Right lobe of liver (tissue), 6 donors: Measurements from ENCODE around the gene CD300C. TPM values are rescaled to one million over a fixed set of nuclear protein-coding genes. Genes with fewer than 3 reads are reported as not detected.
A peak's percentile ranks its signal among the peaks of the same experiment; 100 is the strongest.

Experiments
- ATAC-seq, 4 donors: fragments of 200-7000 bp; cut with Tn5 transposase; one replicate each; pipeline ENCODE4 v1.9.1; 2020; ENCODE audit warnings: mild to moderate bottlenecking in 4 of 4, moderate library complexity in 4 of 4
- DNase-seq, 3 donors: peaks; one replicate each; pipeline ENCODE4 v3.0.0-alpha.2; 2020
- H3K27ac ChIP-seq, 3 donors: fragments of 200-600 bp; one replicate each; pipeline ENCODE4 v1.8.0; 2022
- H3K27me3 ChIP-seq, 2 donors: fragments of 200-600 bp; one replicate each; pipeline ENCODE4 v1.8.0; 2022
- H3K36me3 ChIP-seq, 4 donors: fragments of 200-600 bp; sonication (generic) in 1 of 4; one replicate each; pipeline versions ENCODE4 v1.5.1 to v1.8.0; 2017 to 2022; ENCODE audit warnings: control low read depth in 1 of 4
- H3K4me1 ChIP-seq, 4 donors: fragments of 200-600 bp; sonication (generic) in 1 of 4; one replicate each; pipeline versions ENCODE4 v1.5.1 to v1.8.0; 2017 to 2022; ENCODE audit warnings: control low read depth in 1 of 4
- H3K4me3 ChIP-seq, 3 donors: fragments of 200-600 bp; one replicate each; pipeline ENCODE4 v1.8.0; 2022
- H3K9me3 ChIP-seq, 4 donors: fragments of 200-600 bp; sonication (generic) in 1 of 4; one replicate each; pipeline versions ENCODE4 v1.5.1 to v1.8.0; 2017 to 2022; ENCODE audit warnings: control low read depth in 1 of 4
- POLR2A ChIP-seq: fragments of 450-650 bp; IDR thresholded peaks from one replicate; pipeline ENCODE4 v1.6.1; 2017; ENCODE audit warnings: antibody characterized with exemption, mild to moderate bottlenecking
- WGBS: methylation state at CpG from one replicate; pipeline ENCODE4 v1.1.6; 2018; ENCODE audit warnings: low coverage, low lambda C conversion rate; ENCODE audit not compliant: insufficient coverage; ENCODE audit errors: missing lambda C conversion rate; 5-methylcytosine and 5-hydroxymethylcytosine counted together
- intact Hi-C, 2 donors: fragments of 100-400 bp; cut with DNase I; formaldehyde crosslinking; loops; one replicate each; pipeline versions ENCODE4 v1.11.2 to v1.14.1; 2022
- total RNA-seq, 6 experiments: library from RNA; depleted of rRNA in 2 of 6; stranded (reverse); fragments of >200 nt in 2 of 6; fragmentation: NEBNext Ultra II Directional in 3 of 6; extraction: Animal tissue kit (Norgen Biotek cat#: 25700) in 3 of 6; gene quantifications; one replicate each; pipeline versions ENCODE4 v1.1.0 to v1.2.4, GENCODE V29; 2016 to 2023
- TF ChIP-seq, protein P1 (sequence below), 4 donors: fragments of 200-600 bp in 3 of 4; fragments of 450-650 bp in 1 of 4; IDR thresholded peaks; one replicate each; pipeline versions ENCODE4 v1.5.1 to v1.8.0; 2016 to 2022; ENCODE audit warnings: antibody characterized with exemption in 4 of 4, mild to moderate bottlenecking in 2 of 4
- donor health status: DM: no; HTN: yes; CAD: no.
- donor health status: DM: no; HTN: no; CAD: no.
- donor health status: DM: no; HTN: no; CAD: no.
- donor health status: DM: no; HTN: yes; CAD: no.
- donor health status: DM: no; HTN: yes; CAD: no.

CD300C gene
- total RNA-seq, 6 experiments from 2014 or later: 0.22 to 2.7 (median 0.41) TPM

DNA sequence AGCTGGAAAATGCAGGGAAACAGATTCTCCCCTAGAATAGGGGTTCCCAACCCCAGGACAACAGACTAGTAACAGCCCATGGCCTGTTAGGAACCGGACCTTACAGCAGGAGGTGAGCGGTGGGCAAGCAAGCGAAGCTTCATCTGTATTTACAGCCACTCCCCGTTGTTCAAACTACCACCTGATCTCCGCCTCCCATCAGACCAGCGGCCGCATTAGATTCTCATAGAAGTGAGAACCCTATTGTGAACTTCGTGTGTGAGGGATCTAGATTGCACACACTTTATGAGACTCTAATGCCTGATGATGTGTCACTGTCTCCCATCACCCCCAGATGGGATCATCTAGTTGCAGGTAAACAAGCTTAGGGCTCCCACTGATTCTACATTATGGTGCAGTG lies 18.2 kb downstream of the CD300C start:
- Histone ChIP-seq H3K4me3 (no peak overlapping the region), H3K9me3 (no peaks in the 10 kb centered on the region), H3K4me1 (no peaks in the 10 kb centered on the region), H3K27me3 (no peaks in the 10 kb centered on the region), H3K27ac (no peak overlapping the region), H3K36me3 (no peaks in the 10 kb centered on the region)
- intact Hi-C loops: no loop called here
- ATAC-seq: no peak
- TF ChIP-seq POLR2A: no peak
- TF ChIP-seq, protein P1, sequence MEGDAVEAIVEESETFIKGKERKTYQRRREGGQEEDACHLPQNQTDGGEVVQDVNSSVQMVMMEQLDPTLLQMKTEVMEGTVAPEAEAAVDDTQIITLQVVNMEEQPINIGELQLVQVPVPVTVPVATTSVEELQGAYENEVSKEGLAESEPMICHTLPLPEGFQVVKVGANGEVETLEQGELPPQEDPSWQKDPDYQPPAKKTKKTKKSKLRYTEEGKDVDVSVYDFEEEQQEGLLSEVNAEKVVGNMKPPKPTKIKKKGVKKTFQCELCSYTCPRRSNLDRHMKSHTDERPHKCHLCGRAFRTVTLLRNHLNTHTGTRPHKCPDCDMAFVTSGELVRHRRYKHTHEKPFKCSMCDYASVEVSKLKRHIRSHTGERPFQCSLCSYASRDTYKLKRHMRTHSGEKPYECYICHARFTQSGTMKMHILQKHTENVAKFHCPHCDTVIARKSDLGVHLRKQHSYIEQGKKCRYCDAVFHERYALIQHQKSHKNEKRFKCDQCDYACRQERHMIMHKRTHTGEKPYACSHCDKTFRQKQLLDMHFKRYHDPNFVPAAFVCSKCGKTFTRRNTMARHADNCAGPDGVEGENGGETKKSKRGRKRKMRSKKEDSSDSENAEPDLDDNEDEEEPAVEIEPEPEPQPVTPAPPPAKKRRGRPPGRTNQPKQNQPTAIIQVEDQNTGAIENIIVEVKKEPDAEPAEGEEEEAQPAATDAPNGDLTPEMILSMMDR (IDR thresholded peaks at IDR 0.05): no peak
- peak in 1 of 3 donors; percentile 43 for DNase-seq
- WGBS: 71% methylated on average over 7 of the region's 8 CpGs

DNA sequence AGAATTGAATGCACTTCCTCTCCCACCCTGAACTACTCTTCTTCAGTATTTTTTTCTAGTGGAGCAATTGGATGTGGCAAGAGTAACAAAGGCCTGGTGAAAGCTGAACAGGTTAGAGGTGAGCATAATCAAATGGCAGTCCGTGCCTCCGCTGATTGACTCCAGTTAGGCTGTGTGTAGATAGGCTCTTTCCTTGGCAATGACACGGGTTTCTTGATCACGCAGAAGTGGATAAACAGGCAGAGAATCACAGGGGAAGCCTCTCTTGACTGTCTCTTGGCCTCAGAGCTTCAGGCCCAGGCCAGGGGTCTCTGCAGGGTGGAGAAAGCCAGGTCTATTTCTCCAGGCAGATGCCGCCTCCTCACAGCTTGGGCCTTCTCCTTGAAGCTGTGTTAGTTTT lies 18.8 kb downstream of the CD300C start:
- DNase-seq (peak in 1 of 3 donors; percentile 40), ATAC-seq (no peak)
- intact Hi-C loops: no loop called here
- Histone ChIP-seq H3K27ac (no peak overlapping the region), H3K4me3 (no peak overlapping the region), H3K4me1 (no peaks in the 10 kb centered on the region), H3K27me3 (no peaks in the 10 kb centered on the region), H3K36me3 (no peaks in the 10 kb centered on the region), H3K9me3 (no peaks in the 10 kb centered on the region)
- no peak for TF ChIP-seq POLR2A
- TF ChIP-seq, protein P1 (IDR thresholded peaks at IDR 0.05): no peak
- WGBS: 58% methylated on average over 3 of the region's 5 CpGs

DNA sequence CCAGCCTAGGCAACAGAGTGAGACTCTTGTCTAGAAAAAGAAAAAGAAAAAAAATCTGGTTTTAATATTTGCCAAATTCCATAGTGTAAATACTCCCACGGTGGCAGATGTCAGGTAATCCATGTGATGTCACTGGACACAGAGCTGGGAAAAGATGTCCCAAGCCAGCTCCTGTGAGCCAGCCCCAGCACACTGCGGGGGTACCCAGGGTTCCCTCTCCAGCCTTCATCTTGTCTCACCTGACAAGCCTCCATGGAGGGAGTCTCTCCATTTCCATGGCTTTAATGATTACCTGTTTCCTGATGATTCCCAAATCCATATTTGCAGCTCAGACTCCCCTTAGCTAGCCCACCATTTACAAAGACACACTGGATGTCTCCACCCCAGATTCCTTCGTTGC lies 19.2 kb downstream of the CD300C start:
- intact Hi-C loops: no loop called here
- Histone ChIP-seq H3K27ac (no peak overlapping the region), H3K36me3 (no peaks in the 10 kb centered on the region), H3K4me3 (no peak overlapping the region), H3K27me3 (no peaks in the 10 kb centered on the region), H3K9me3 (no peaks in the 10 kb centered on the region), H3K4me1 (no peaks in the 10 kb centered on the region)
- WGBS: 31% methylated on average over 3 of the region's 3 CpGs
- TF ChIP-seq, protein P1 (IDR thresholded peaks at IDR 0.05): no peak
- no peak for TF ChIP-seq POLR2A
- ATAC-seq (no peak), DNase-seq (peak in 1 of 3 donors; percentile 33)

DNA sequence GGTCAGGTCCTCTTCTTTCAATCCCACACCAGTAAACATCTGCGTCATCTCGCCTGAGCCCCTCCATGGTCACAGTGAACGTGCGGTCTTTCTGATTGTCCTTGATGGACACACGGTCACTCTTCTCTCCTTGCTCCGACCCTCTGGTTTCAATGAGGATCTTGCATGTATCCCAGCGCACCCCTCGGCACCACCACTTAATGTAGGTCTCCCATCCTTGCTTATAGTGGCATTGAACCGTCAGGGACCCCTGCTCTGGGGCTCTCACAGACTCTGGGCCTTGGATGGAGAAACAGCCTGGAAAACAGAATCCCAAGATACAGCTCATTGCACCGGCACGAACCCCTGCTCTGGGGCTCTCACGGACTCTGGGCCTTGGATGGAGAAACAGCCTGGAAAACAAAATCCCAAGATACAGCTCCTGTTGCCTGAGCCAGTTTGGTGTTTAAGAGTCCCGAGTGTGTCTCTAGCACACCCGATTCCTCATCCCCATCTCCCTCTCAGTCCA lies 20.1 kb downstream of the CD300C start:
- H3K27ac ChIP-seq: no peak overlapping the region
- H3K4me1 ChIP-seq: no peaks in the 10 kb centered on the region
- ATAC-seq: no peak
- TF ChIP-seq POLR2A: no peak
- TF ChIP-seq, protein P1 (IDR thresholded peaks at IDR 0.05): no peak
- DNase-seq: peak in 1 of 3 donors; percentile 44
- H3K27me3 ChIP-seq: no peaks in the 10 kb centered on the region
- H3K4me3 ChIP-seq: no peak overlapping the region
- no peaks in the 10 kb centered on the region for H3K9me3 ChIP-seq
- WGBS: 56% methylated on average over 6 of the region's 14 CpGs
- intact Hi-C loops: no loop called here
- H3K36me3 ChIP-seq: no peaks in the 10 kb centered on the region

DNA sequence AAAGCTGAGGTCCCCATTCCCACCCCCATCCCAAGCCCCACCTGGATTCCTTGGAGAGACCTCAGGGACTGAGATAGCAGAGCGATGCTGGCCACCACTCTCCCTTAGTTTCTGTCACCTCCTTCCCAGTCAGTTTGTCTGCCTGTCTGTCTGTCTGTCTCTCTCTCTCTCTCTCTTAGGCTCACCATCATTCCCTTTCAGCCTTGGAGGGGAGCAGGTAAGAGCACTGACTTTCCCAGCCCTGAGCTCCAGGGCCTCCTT lies 20.5 kb downstream of the CD300C start:
- DNase-seq (no peak), ATAC-seq (no peak)
- Histone ChIP-seq H3K4me1 (no peaks in the 10 kb centered on the region), H3K27me3 (no peaks in the 10 kb centered on the region), H3K36me3 (no peaks in the 10 kb centered on the region), H3K4me3 (no peak overlapping the region), H3K27ac (no peak overlapping the region), H3K9me3 (no peaks in the 10 kb centered on the region)
- intact Hi-C loops: no loop called here
- TF ChIP-seq, protein P1 (IDR thresholded peaks at IDR 0.05): no peak
- TF ChIP-seq POLR2A: no peak
- WGBS: no CpG with 5 or more reads among the region's 1 CpG
